Loucy (cell line): Measurements from ENCODE around the gene S100A12.

Source experiments
- EZH2phosphoT487 ChIP-seq: fragments of 200-600 bp; IDR thresholded peaks from 2 replicates; pipeline ENCODE4 v1.6.1; 2018; ENCODE audit warnings: antibody characterized with exemption, mild to moderate bottlenecking, moderate library complexity, borderline replicate concordance
- TF ChIP-seq, protein P1 (sequence below): fragments of 200-600 bp; sonication (generic); conservative IDR thresholded peaks from 2 replicates; pipeline ENCODE4 v1.5.1; 2014; ENCODE audit warnings: mild to moderate bottlenecking, antibody characterized with exemption, low read length

- TF ChIP-seq, protein P1, sequence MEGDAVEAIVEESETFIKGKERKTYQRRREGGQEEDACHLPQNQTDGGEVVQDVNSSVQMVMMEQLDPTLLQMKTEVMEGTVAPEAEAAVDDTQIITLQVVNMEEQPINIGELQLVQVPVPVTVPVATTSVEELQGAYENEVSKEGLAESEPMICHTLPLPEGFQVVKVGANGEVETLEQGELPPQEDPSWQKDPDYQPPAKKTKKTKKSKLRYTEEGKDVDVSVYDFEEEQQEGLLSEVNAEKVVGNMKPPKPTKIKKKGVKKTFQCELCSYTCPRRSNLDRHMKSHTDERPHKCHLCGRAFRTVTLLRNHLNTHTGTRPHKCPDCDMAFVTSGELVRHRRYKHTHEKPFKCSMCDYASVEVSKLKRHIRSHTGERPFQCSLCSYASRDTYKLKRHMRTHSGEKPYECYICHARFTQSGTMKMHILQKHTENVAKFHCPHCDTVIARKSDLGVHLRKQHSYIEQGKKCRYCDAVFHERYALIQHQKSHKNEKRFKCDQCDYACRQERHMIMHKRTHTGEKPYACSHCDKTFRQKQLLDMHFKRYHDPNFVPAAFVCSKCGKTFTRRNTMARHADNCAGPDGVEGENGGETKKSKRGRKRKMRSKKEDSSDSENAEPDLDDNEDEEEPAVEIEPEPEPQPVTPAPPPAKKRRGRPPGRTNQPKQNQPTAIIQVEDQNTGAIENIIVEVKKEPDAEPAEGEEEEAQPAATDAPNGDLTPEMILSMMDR: no peak
- no peak for TF ChIP-seq EZH2phosphoT487
These were observed 1.4 kb downstream of the S100A12 start for GRCh38 chr1:153374071-153374470.
